Adrenal gland (tissue), 5 donors: Measurements from ENCODE around the gene LRP1B.

Source experiments
- POLR2A ChIP-seq, 2 donors: fragments of 450-650 bp; IDR thresholded peaks; one replicate each; pipeline ENCODE4 v1.6.1; 2017; ENCODE audit warnings: antibody characterized with exemption in 2 of 2, mild to moderate bottlenecking in 2 of 2, moderate library complexity in 1 of 2
- TF ChIP-seq, protein P1 (sequence below), 6 experiments: fragments of 450-650 bp in 4 of 6; fragments of 200-600 bp in 2 of 6; sonication (generic) in 1 of 6; IDR thresholded peaks; 1 replicate in 5 of 6; 2 replicates in 1 of 6; pipeline versions ENCODE4 v1.5.1 to v1.8.0; 2016 to 2021; ENCODE audit warnings: antibody characterized with exemption in 6 of 6, mild to moderate bottlenecking in 2 of 6, moderate library complexity in 1 of 6
- donor health status: DM: no; HTN: no; CAD: no.

DNA sequence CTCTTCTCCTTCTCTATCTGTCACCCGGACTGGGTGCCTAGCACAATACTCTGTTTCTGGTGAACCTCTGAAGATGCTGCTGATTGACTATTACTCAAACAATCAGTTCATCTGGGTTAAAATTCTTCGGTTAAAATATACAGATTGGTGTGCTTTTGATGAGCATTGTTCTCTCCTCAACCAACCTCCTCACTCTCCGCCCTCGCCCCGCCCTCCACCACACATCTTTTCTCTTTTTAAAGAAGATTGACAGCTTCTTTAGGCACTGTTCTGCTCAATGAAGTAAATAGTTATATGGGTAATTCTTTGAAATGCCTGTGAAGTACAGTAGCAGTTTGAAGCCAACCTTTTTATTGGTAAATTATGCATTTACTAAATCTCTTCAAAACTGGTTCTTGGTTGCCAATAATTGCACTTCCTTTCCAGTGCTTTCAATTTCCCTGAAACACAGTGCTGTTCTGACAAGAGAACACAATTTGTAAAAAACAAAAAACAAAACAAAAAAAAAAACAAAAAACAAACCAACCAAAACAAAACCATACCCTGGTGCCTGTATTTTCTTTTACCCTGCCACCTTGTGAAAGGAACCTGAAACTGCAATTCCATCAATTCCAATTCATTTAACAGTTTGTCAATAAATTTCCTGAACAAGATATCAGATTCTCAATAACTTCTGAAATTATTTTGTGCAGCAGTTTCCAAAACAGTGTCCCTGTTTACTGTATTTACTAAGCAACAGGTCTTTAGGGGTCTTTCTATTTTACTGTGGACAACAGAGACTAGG lies 188.6 kb downstream of the LRP1B start:
- TF ChIP-seq, protein P1, sequence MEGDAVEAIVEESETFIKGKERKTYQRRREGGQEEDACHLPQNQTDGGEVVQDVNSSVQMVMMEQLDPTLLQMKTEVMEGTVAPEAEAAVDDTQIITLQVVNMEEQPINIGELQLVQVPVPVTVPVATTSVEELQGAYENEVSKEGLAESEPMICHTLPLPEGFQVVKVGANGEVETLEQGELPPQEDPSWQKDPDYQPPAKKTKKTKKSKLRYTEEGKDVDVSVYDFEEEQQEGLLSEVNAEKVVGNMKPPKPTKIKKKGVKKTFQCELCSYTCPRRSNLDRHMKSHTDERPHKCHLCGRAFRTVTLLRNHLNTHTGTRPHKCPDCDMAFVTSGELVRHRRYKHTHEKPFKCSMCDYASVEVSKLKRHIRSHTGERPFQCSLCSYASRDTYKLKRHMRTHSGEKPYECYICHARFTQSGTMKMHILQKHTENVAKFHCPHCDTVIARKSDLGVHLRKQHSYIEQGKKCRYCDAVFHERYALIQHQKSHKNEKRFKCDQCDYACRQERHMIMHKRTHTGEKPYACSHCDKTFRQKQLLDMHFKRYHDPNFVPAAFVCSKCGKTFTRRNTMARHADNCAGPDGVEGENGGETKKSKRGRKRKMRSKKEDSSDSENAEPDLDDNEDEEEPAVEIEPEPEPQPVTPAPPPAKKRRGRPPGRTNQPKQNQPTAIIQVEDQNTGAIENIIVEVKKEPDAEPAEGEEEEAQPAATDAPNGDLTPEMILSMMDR (IDR thresholded peaks at IDR 0.05): peak in 2 of 6 experiments; percentile 5 to 13
- no peak for TF ChIP-seq POLR2A (IDR thresholded peaks at IDR 0.05)
